ENCODE results near the gene SFXN5.

Gene SFXN5

DNA sequence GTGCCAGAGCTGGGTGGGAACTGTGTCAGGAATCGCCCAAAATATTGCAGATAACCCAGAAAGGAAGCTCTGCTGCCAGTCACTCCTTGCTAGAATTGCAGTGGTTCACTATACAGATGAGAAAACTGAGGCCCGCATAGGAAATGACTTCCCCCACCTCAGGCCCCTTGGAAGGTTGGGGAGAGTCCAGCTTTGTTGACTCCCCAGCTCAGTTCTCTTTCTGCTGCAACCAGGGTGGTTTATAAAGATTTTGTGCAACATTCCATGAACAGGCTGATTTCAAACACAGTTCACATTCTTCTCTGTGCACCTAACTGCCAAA lies 173.0 kb downstream of the SFXN5 start:
- peaks cover 2% of the 10 kb centered on the region for H3K4me1 Mint-ChIP-seq
- H3K9me3 Mint-ChIP-seq = no peaks in the 10 kb centered on the region
- H3K4me3 Mint-ChIP-seq = no peak overlapping the region
- DNase-seq = no peak
- peaks cover 59% of the 10 kb centered on the region for H3K27me3 Mint-ChIP-seq
- H3K36me3 Mint-ChIP-seq (ENCODE audit: low read depth) = no peaks in the 10 kb centered on the region
- H3K27ac Mint-ChIP-seq = no peak overlapping the region
- ATAC-seq = no peak

DNA sequence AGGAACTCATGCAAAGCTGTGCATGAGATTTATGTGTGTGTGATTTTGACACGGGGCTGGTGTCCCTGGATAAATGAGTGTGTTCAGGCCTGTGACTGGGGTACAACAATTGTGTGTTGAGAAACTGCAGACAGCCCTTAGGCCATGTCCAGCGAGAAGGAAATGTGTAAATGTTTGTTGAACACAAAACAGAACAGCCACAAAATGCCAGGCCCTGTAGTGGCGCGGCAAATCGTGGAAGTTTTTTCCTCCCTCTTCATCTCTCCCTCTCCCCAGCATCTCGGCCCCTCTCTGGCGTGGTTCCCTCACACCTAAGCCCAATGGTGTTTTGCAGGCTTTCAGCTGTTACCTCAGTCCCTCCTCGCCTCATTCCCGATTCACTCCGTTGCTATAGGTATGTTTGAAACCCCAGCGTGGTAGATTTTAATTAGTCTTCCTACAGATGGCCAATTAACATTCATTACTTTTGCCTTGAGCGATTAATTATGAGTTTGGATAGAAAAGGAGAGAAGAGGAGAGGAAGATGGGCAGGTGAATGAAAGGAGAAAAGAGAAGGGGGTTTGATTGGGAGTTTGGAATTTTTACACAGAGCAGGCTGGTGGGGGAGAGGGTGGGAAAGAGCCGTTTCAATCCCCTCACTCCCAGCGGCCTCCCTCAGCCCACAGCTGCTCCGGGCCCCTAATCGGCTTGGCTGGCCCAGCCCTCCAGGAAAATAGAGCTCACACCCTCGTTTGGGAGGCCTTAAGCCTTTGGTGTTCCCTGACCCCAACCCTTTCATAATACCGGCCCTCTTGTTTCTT lies 173.5 kb downstream of the SFXN5 start:
- Mint-ChIP-seq H3K4me3 (no peak overlapping the region), H3K4me1 (peaks cover 2% of the 10 kb centered on the region), H3K36me3 (ENCODE audit: low read depth) (no peaks in the 10 kb centered on the region), H3K27ac (no peak overlapping the region), H3K27me3 (peaks cover 59% of the 10 kb centered on the region), H3K9me3 (no peaks in the 10 kb centered on the region)
- no peak for DNase-seq
- ATAC-seq = no peak

DNA sequence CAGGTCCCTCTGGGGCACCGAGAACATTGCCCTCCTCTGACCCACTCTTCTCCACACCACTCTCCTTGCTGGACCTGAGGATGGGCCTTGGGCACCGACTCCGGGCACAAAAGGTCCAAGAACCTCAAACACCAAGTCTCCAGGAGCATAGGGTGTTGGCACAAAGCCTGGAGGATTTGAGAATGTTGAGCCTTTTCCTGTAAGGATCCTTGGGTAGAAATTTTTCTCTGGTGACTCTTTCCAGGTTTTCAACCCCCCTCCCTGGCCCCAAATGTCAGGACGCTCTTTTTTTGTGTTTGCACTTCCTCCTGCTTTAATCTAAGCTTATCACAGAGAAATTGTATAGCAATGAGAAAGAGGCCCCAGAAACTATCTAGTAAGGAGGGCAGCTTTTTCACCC lies 175.1 kb downstream of the SFXN5 start:
- Mint-ChIP-seq H3K27me3 (peaks cover 59% of the 10 kb centered on the region), H3K9me3 (no peaks in the 10 kb centered on the region), H3K4me1 (peaks cover 2% of the 10 kb centered on the region), H3K4me3 (no peak overlapping the region), H3K36me3 (ENCODE audit: low read depth) (no peaks in the 10 kb centered on the region), H3K27ac (no peak overlapping the region)
- DNase-seq = no peak
- no peak for ATAC-seq

DNA sequence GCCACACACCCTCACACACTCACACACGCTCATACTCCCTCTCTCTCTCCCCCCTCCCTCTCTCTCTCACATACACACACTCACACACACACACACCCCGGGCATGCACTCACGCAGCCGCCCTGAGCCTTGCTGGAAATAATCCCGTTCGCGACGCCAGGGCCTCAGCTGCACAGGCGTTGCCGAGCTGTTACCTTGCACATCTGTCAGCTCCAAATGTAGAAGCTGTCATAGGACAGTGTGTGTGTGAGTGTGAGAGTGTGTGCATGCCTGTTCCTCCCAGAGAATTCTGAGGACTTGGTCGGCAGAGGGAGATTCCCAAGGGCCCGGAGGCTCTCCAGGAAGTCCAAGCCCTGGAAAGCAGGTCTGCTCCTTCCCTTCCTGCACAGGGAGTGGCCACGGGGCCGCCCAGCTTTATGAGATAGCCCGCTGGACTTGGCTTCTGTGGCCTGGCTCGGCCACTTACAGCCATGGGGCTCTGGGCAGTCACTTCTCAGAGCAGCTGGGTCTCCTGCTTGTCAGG lies 175.7 kb downstream of the SFXN5 start:
- H3K27me3 Mint-ChIP-seq = peaks cover 55% of the 10 kb centered on the region
- H3K4me3 Mint-ChIP-seq = no peak overlapping the region
- peaks cover 2% of the 10 kb centered on the region for H3K4me1 Mint-ChIP-seq
- ATAC-seq (no peak), DNase-seq (no peak)
- H3K9me3 Mint-ChIP-seq = no peaks in the 10 kb centered on the region
- no peaks in the 10 kb centered on the region for H3K36me3 Mint-ChIP-seq (ENCODE audit: low read depth)
- no peak overlapping the region for H3K27ac Mint-ChIP-seq

DNA sequence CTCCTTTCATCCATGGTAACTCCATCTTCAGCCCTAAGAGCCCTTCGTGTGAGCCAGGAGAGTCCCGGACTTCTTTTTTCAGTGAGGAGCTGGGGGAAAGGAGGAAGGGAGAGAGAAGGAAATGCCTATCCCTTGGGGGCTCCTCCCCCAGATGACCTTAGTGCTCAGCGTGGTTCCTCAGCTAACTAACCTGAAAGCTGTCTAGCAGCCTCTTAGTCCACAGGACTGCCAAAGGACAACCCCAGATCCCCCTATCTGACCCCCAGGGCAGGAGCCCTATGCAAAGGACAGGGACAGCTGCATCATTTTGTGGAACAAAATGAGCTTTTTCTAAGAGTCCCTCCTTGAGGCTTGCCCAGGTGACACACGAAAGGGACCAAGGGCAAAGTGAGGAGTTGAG lies 176.4 kb downstream of the SFXN5 start:
- Mint-ChIP-seq H3K9me3 (no peaks in the 10 kb centered on the region), H3K4me3 (no peak overlapping the region), H3K4me1 (peaks cover 2% of the 10 kb centered on the region), H3K27me3 (peaks cover 51% of the 10 kb centered on the region), H3K36me3 (ENCODE audit: low read depth) (no peaks in the 10 kb centered on the region), H3K27ac (no peak overlapping the region)
- no peak for DNase-seq
- no peak for ATAC-seq

DNA sequence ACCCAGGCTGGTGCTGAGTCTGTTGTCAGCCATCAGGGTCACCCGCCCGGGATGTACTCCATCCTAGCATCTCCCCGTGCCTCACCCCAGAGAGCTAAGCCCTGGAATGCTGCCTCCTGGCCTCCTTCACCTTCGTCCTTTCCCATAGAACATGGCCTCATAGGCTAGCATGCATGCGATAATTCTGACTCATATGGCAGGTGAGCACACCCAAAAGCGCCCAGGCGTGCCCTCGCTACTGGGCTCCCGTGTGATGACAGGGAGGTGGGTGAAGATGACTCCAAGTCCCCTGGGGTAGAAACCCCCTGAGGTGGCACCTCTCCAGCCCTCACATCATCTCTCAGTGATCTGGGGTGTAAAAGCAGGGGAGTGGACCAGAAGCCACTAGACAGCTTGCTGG lies 177.0 kb downstream of the SFXN5 start:
- H3K27me3 Mint-ChIP-seq = peaks cover 55% of the 10 kb centered on the region
- H3K27ac Mint-ChIP-seq = no peak overlapping the region
- H3K4me3 Mint-ChIP-seq = no peak overlapping the region
- ATAC-seq (no peak), DNase-seq (no peak)
- peaks cover 4% of the 10 kb centered on the region for H3K36me3 Mint-ChIP-seq (ENCODE audit: low read depth)
- no peaks in the 10 kb centered on the region for H3K9me3 Mint-ChIP-seq
- H3K4me1 Mint-ChIP-seq = peaks cover 2% of the 10 kb centered on the region

DNA sequence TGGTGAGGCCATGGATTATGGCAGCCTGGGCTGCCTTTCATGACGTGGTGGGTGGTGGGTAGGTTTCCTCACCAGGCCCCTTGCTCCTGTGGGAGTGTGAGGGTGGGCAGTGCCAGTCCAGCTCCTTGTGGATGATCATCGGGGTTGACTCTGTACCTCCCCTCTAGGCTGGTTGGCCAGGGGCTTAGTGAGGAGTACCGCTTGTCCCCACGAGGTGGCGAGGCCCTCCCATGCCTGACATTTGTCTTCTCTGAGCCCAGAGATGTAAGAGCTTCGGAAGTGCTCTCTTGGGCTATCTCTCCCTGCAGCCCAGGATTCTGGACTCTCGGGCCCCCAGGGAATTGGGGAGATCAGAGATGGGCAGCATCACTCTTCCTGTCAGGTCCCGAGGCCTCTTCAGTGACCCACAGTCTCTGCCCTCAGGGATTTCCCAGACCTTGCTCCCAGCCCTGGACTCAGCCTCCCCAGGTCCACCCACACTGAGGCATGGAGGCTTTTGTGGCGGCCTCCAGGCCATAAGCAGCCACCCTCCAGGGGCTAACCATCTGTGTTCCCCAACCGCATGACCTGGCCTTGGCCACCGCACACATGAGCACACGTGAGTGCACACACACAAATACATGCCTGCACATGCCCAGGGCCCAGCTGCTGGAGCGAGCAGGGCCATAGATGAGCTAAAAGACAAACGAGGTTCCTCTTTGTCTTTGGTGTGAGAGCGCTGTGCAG lies 177.8 kb downstream of the SFXN5 start:
- H3K4me3 Mint-ChIP-seq = no peak overlapping the region
- no peaks in the 10 kb centered on the region for H3K9me3 Mint-ChIP-seq
- no peak overlapping the region for H3K27ac Mint-ChIP-seq
- ATAC-seq (peak; percentile 58), DNase-seq (peak; percentile 55)
- H3K36me3 Mint-ChIP-seq (ENCODE audit: low read depth) = peaks cover 4% of the 10 kb centered on the region
- peaks cover 60% of the 10 kb centered on the region for H3K27me3 Mint-ChIP-seq
- H3K4me1 Mint-ChIP-seq = peaks cover 4% of the 10 kb centered on the region

DNA sequence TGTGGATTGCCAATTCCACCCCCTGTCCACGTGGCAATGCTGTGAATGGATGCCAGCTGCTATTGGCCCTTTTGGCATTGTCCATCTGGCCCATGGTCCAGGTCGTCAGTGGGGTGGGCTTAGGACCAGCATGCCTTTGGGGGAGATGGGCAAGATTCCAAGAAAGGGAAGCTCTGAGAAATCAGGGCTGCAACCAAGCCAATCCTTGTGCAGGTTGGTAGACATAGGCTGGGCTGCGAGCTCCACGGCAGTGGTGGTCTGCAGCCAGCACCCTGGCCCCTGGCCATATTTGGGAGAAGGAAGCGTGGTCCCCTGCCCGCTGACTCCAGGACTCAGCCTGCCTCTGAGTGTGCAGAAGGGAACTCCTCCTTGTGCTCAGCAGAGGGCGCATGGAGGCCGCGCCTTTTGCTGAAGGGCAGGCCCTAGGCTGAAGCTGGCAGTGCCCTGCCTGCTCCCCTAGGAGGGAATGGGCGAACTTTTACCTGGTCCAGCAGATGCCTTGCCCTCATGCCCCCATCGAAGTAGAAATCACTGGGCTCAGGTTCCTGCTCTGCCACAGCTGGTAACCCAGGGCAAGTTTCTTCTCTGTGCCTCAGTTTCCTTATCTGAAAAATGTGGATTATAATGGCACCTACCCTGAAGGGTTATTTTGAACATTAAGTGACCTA lies 178.9 kb downstream of the SFXN5 start:
- Mint-ChIP-seq H3K9me3 (no peaks in the 10 kb centered on the region), H3K4me1 (peaks cover 6% of the 10 kb centered on the region), H3K27me3 (peaks cover 60% of the 10 kb centered on the region), H3K27ac (no peak overlapping the region), H3K4me3 (no peak overlapping the region), H3K36me3 (ENCODE audit: low read depth) (peaks cover 4% of the 10 kb centered on the region)
- ATAC-seq (peak; percentile 76), DNase-seq (peak; percentile 61)

Measured in activated naive CD8-positive, alpha-beta T cell treated with anti-CD3 and anti-CD28 coated beads, Interleukin-2, amount 50 U/mL, for 24 hours (primary cell).